ENCODE measurements around the gene CCDC126. TPM values are rescaled to one million over a fixed set of nuclear protein-coding genes. Genes with fewer than 3 reads are reported as not detected.

CCDC126 gene
- total RNA-seq, 4 donors from 2014 or later, result 6.3 to 13.7 (median 7.6) TPM

DNA sequence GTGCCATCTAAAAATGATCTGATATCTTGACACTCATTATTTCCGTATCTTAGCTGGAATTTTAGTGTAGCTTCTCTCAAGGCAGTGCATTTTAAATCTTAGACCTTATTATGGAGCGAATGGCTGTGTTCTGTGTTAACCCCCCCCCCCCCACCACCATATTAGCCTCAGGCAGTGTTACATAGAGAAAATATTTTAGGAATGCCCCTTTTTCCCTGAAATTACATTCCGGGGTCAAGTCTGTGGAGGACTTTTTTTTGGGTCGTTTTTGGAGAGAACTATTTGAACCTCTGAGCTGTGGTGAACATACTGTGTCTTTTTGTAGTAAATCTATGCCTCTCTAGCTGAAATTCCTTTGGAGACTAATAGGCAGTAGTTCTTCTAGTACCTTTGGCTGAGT, 3.1 kb downstream of the CCDC126 start:
- 59 to 64% methylated on average over 4 of the region's 4 CpGs for WGBS, 2 donors
- no peak for DNase-seq
- TF ChIP-seq, protein P1, sequence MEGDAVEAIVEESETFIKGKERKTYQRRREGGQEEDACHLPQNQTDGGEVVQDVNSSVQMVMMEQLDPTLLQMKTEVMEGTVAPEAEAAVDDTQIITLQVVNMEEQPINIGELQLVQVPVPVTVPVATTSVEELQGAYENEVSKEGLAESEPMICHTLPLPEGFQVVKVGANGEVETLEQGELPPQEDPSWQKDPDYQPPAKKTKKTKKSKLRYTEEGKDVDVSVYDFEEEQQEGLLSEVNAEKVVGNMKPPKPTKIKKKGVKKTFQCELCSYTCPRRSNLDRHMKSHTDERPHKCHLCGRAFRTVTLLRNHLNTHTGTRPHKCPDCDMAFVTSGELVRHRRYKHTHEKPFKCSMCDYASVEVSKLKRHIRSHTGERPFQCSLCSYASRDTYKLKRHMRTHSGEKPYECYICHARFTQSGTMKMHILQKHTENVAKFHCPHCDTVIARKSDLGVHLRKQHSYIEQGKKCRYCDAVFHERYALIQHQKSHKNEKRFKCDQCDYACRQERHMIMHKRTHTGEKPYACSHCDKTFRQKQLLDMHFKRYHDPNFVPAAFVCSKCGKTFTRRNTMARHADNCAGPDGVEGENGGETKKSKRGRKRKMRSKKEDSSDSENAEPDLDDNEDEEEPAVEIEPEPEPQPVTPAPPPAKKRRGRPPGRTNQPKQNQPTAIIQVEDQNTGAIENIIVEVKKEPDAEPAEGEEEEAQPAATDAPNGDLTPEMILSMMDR (IDR thresholded peaks at IDR 0.05), result no peak
- no peak for TF ChIP-seq POLR2A (IDR thresholded peaks at IDR 0.05)
- H3K27me3 ChIP-seq, result no peaks in the 10 kb centered on the region
- H3K9me3 ChIP-seq, result no peaks in the 10 kb centered on the region
- no peaks in the 10 kb centered on the region for H3K36me3 ChIP-seq
- peaks cover 0 to 39% (median 13%) of the 10 kb centered on the region in 3 donors for H3K4me1 ChIP-seq
- no peak overlapping the region for H3K27ac ChIP-seq
- no peak overlapping the region for H3K4me3 ChIP-seq
- intact Hi-C loops (cut with DNase I), result no loop called here

DNA sequence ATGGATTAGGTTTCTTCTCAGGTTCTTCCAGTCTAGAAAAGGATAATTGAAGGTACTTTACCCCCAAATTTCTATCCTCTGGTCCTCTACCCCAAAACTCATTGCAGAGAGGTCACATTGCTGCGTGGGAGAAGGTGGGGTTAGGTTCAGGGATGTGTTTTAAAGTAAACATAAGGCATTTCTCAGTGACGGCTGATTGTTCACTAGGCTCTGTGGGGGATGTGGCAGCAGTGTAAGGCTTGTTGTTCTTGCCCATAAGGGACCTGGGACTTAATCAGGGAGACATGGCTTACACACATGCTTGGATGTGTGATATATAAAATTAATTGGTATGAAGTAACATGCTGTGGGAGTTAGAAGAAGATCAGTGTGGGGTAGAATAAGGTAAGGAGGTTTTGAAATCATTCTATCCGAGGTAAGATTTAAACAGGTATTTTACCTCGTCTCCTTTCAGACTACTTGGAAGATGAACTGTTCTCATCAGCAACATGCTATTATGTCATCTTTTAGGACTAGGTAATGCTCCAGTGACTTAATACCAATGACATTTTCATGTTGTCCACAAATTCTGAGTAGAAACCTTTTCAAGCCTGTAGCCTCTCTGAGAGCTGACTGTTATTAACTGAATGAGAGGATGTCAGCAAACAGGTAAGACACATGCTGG, 6.6 kb downstream of the CCDC126 start:
- no peaks in the 10 kb centered on the region for H3K27me3 ChIP-seq
- no peak overlapping the region for H3K27ac ChIP-seq
- peaks cover 0 to 19% (median 5%) of the 10 kb centered on the region in 3 donors for H3K4me1 ChIP-seq
- H3K9me3 ChIP-seq, result no peaks in the 10 kb centered on the region
- DNase-seq, result no peak
- no peaks in the 10 kb centered on the region for H3K36me3 ChIP-seq
- intact Hi-C loops (cut with DNase I), result no loop called here
- H3K4me3 ChIP-seq, result no peak overlapping the region
- TF ChIP-seq, protein P1 (IDR thresholded peaks at IDR 0.05), result no peak
- no peak for TF ChIP-seq POLR2A (IDR thresholded peaks at IDR 0.05)
- WGBS, 2 donors, result 87 to 91% methylated on average over 4 of the region's 4 CpGs

DNA sequence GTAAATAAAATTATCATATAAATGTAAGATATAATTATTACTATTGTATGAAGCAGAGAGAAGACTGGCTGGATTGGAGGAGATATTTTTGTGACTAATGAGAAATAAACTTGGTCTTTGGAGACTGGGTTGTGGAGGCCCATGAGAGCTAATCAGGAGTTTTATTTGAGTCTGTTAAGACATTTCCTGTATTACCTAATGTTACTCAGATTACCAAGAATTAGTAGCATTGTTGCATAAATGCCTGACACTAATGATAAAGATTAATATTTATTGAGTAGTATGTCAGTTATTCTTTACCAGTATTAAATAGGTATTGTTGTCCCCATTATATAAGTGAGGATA, 7.1 kb downstream of the CCDC126 start:
- Histone ChIP-seq H3K36me3 (no peaks in the 10 kb centered on the region), H3K27me3 (no peaks in the 10 kb centered on the region), H3K27ac (no peak overlapping the region), H3K4me3 (no peak overlapping the region), H3K9me3 (no peaks in the 10 kb centered on the region), H3K4me1 (peaks cover 0 to 14% (median 3%) of the 10 kb centered on the region in 3 donors)
- TF ChIP-seq, protein P1 (IDR thresholded peaks at IDR 0.05), result no peak
- TF ChIP-seq POLR2A (IDR thresholded peaks at IDR 0.05), result no peak
- intact Hi-C loops (cut with DNase I), result no loop called here
- DNase-seq, result no peak

DNA sequence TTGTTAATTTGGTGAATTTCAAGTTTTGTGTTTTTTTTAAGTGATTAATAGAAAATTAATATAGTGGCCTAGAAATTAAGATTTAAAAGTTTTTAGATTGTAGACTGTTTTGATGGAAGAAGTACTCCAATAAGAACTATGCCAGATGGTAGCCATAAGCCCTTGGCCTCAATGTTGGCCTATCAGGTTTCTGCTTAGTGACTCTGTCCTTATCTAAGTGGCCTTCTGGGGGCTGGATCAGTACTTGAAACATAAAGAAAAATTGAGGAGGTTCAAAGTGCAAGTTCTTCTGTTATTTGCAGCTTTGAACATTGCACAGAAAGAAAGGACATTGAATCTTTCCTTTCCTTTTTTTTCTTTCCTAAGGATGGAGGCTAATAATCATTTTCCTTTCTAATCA, 9.9 kb downstream of the CCDC126 start:
- intact Hi-C loops (cut with DNase I), result no loop called here
- no peak overlapping the region for H3K27ac ChIP-seq
- no peaks in the 10 kb centered on the region for H3K9me3 ChIP-seq
- TF ChIP-seq, protein P1 (IDR thresholded peaks at IDR 0.05), result no peak
- TF ChIP-seq POLR2A (IDR thresholded peaks at IDR 0.05), result no peak
- H3K36me3 ChIP-seq, result peaks cover 0 to 11% (median 0%) of the 10 kb centered on the region in 3 donors
- H3K27me3 ChIP-seq, result no peaks in the 10 kb centered on the region
- DNase-seq, result no peak
- H3K4me1 ChIP-seq, result no peaks in the 10 kb centered on the region
- no peak overlapping the region for H3K4me3 ChIP-seq

DNA sequence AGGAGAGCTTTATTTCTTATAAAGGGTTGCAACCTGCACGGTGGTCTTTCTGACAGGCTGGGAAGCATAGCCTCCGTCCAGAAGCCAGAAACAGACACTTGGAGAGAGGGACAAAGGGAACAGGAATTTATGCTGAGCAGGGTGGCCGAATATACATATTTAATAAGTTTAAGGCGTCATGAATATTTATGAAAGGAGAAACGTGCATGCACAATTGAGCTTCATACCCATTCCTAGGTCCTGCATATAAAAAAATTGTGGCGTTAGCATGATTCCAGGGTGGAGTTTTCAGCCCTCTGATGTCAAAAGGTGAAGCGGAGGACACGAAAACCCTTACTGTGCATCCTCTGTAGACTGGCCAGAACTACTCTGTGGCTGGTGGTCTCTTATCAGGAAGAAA, 10.7 kb downstream of the CCDC126 start:
- Histone ChIP-seq H3K36me3 (peaks cover 0 to 12% (median 0%) of the 10 kb centered on the region in 3 donors), H3K27ac (no peak overlapping the region), H3K4me1 (no peaks in the 10 kb centered on the region), H3K9me3 (no peaks in the 10 kb centered on the region), H3K4me3 (no peak overlapping the region), H3K27me3 (no peaks in the 10 kb centered on the region)
- no peak for DNase-seq
- intact Hi-C loops (cut with DNase I), result no loop called here
- 90 to 93% methylated on average over 8 of the region's 8 CpGs for WGBS, 2 donors
- TF ChIP-seq, protein P1 (IDR thresholded peaks at IDR 0.05), result no peak
- no peak for TF ChIP-seq POLR2A (IDR thresholded peaks at IDR 0.05)
